HFF-Myc (cell line): ENCODE results near the gene NOC2L.
"Not testable (repeated sequence)": the region's sequence is repeated elsewhere in the genome, so short reads cannot be mapped to it uniquely, and the experiment has no call there.

Experiments
- DNase-seq: peaks from one replicate; pipeline ENCODE4 v3.0.0-alpha.2; 2011; ENCODE audit warnings: low read depth; ENCODE audit errors: extremely low read depth
- H3K4me3 ChIP-seq: replicated peaks from 2 replicates; pipeline ENCODE4 v1.5.1; 2011; ENCODE audit warnings: low read depth, mild to moderate bottlenecking, control low read depth, low read length
- CTCF ChIP-seq: IDR thresholded peaks from 2 replicates; pipeline ENCODE4 v1.5.1; 2012; ENCODE audit warnings: mild to moderate bottlenecking, low read depth, low read length, control low read depth; ENCODE audit errors: missing control alignments

The NOC2L gene

GRCh38 chr1:997993-998744 lies 39.1 kb upstream of the NOC2L start:
- DNase-seq, result no peak
- no peak overlapping the region for H3K4me3 ChIP-seq
- TF ChIP-seq CTCF, result no peak

GRCh38 chr1:997713-997992 lies 38.6 kb upstream of the NOC2L start:
- no peak for TF ChIP-seq CTCF
- no peak for DNase-seq
- H3K4me3 ChIP-seq, result no peak overlapping the region

GRCh38 chr1:996851-997712 lies 38.0 kb upstream of the NOC2L start:
- TF ChIP-seq CTCF, result no peak
- DNase-seq, result no peak
- no peak overlapping the region for H3K4me3 ChIP-seq

- TF ChIP-seq CTCF, result no peak
Observed at GRCh38 chr1:995665-996633, 36.9 kb upstream of the NOC2L start.

GRCh38 chr1:994546-994945 lies 35.5 kb upstream of the NOC2L start:
- DNase-seq, H3K4me3 ChIP-seq: not testable (repeated sequence)

More at GRCh38 chr1:995665-996633, 36.9 kb upstream of the NOC2L start:
- DNase-seq, result no peak
- no peak overlapping the region for H3K4me3 ChIP-seq

- no peak for TF ChIP-seq CTCF
- DNase-seq, result no peak
- no peak overlapping the region for H3K4me3 ChIP-seq
Observed at GRCh38 chr1:993379-993995, 34.4 kb upstream of the NOC2L start.
